Urothelium cell line (cell line): ENCODE measurements around the gene SPAG4.

Experiments
- DNase-seq: peaks from one replicate; pipeline ENCODE4 v3.0.0; 2011; ENCODE audit warnings: low spot score, mixed read lengths
- FAIRE-seq: peaks from 2 replicates; lab custom pipeline; 2011; peaks lifted over from hg19 to GRCh38; lab: Jason Lieb, UNC

Gene SPAG4

GRCh38 chr20:35619196-35620095 is 3.8 kb downstream of the SPAG4 start:
- FAIRE-seq (no peak), DNase-seq (peak; percentile 92)

GRCh38 chr20:35620818-35621559 is 5.4 kb downstream of the SPAG4 start:
- no peak for FAIRE-seq

GRCh38 chr20:35621560-35621946 is 5.9 kb downstream of the SPAG4 start:
- DNase-seq: no peak
- no peak for FAIRE-seq

More at GRCh38 chr20:35620818-35621559, 5.4 kb downstream of the SPAG4 start:
- no peak for DNase-seq

GRCh38 chr20:35625584-35626385 is 10.2 kb downstream of the SPAG4 start:
- FAIRE-seq: no peak

GRCh38 chr20:35626386-35627001 is 10.9 kb downstream of the SPAG4 start:
- DNase-seq (no peak), FAIRE-seq (no peak)

More at GRCh38 chr20:35625584-35626385, 10.2 kb downstream of the SPAG4 start:
- no peak for DNase-seq

- no peak for FAIRE-seq
- DNase-seq: no peak
Measured at GRCh38 chr20:35627121-35627520, 11.5 kb downstream of the SPAG4 start.

GRCh38 chr20:35629427-35630145 is 14.0 kb downstream of the SPAG4 start:
- DNase-seq: no peak
- no peak for FAIRE-seq

GRCh38 chr20:35630636-35631035 is 15.0 kb downstream of the SPAG4 start:
- no peak for FAIRE-seq
- no peak for DNase-seq

GRCh38 chr20:35632539-35633115 is 17.0 kb downstream of the SPAG4 start:
- DNase-seq: no peak
- FAIRE-seq: no peak

- DNase-seq (no peak), FAIRE-seq (no peak)
Measured at GRCh38 chr20:35635652-35636051, 20.0 kb downstream of the SPAG4 start.

- no peak for DNase-seq
- FAIRE-seq: no peak
Measured at GRCh38 chr20:35636095-35636494, 20.5 kb downstream of the SPAG4 start.

GRCh38 chr20:35637276-35637675 is 21.6 kb downstream of the SPAG4 start:
- DNase-seq: no peak
- no peak for FAIRE-seq

- no peak for DNase-seq
- FAIRE-seq: no peak
Measured at GRCh38 chr20:35638751-35639150, 23.1 kb downstream of the SPAG4 start.

- DNase-seq (no peak), FAIRE-seq (no peak)
Measured at GRCh38 chr20:35640724-35641123, 25.1 kb downstream of the SPAG4 start.

GRCh38 chr20:35641743-35642142 is 26.1 kb downstream of the SPAG4 start:
- DNase-seq (no peak), FAIRE-seq (no peak)

GRCh38 chr20:35643045-35643444 is 27.4 kb downstream of the SPAG4 start:
- no peak for FAIRE-seq

GRCh38 chr20:35644806-35645205 is 29.2 kb downstream of the SPAG4 start:
- no peak for DNase-seq
- no peak for FAIRE-seq

More at GRCh38 chr20:35643045-35643444, 27.4 kb downstream of the SPAG4 start:
- no peak for DNase-seq

- FAIRE-seq: no peak
- DNase-seq: no peak
Measured at GRCh38 chr20:35648836-35649235, 33.2 kb downstream of the SPAG4 start.

GRCh38 chr20:35650632-35651031 is 35.0 kb downstream of the SPAG4 start:
- DNase-seq: no peak
- FAIRE-seq: no peak

- FAIRE-seq (no peak), DNase-seq (no peak)
Measured at GRCh38 chr20:35651958-35652357, 36.3 kb downstream of the SPAG4 start.
